Muscle layer of duodenum (tissue), 2 donors: ENCODE results near the gene CTDSP1.

Experiments used
- H3K27ac ChIP-seq: one replicate; pipeline ENCODE4 v1.7.0; 2013; ENCODE audit warnings: mild to moderate bottlenecking, low read length
- H3K27me3 ChIP-seq: one replicate; pipeline ENCODE4 v1.7.0; 2013; ENCODE audit warnings: low read depth, mild to moderate bottlenecking, control low read depth, low read length
- H3K36me3 ChIP-seq, 2 donors: one replicate each; pipeline ENCODE4 v1.7.0; 2013; ENCODE audit warnings: low read length in 2 of 2, control low read depth in 1 of 2, mild to moderate bottlenecking in 1 of 2; ENCODE audit not compliant: insufficient read depth in 2 of 2, control insufficient read depth in 1 of 2
- H3K4me1 ChIP-seq, 2 donors: one replicate each; pipeline ENCODE4 v1.7.0; 2013; ENCODE audit warnings: low read length in 2 of 2, mild to moderate bottlenecking in 2 of 2, control low read depth in 1 of 2, moderate library complexity in 1 of 2; ENCODE audit not compliant: insufficient read depth in 2 of 2, control insufficient read depth in 1 of 2
- H3K4me3 ChIP-seq, 2 donors: one replicate each; pipeline ENCODE4 v1.7.0; 2013; ENCODE audit warnings: low read length in 2 of 2, low read depth in 1 of 2, mild to moderate bottlenecking in 1 of 2
- H3K9me3 ChIP-seq, 2 donors: one replicate each; pipeline ENCODE4 v1.7.0; 2013; ENCODE audit warnings: low read length in 2 of 2, control low read depth in 1 of 2, mild to moderate bottlenecking in 1 of 2; ENCODE audit not compliant: control insufficient read depth in 1 of 2
- donor health status: healthy.

Gene CTDSP1

GRCh38 chr2:218395456-218395825, 4.2 kb upstream of the CTDSP1 start:
- H3K4me3 ChIP-seq, result peak overlapping the region; percentile 33 to 88
- H3K36me3 ChIP-seq, result peaks cover 0 to 3% of the 10 kb centered on the region in 2 donors

GRCh38 chr2:218395826-218396687, 3.6 kb upstream of the CTDSP1 start:
- Histone ChIP-seq H3K9me3 (no peaks in the 10 kb centered on the region), H3K27me3 (no peaks in the 10 kb centered on the region), H3K27ac (peak overlapping the region; percentile 93), H3K36me3 (peaks cover 0 to 3% of the 10 kb centered on the region in 2 donors), H3K4me3 (peak overlapping the region; percentile 82 to 88), H3K4me1 (peaks cover 0 to 13% of the 10 kb centered on the region in 2 donors)

More at GRCh38 chr2:218395456-218395825, 4.2 kb upstream of the CTDSP1 start:
- Histone ChIP-seq H3K27me3 (no peaks in the 10 kb centered on the region), H3K27ac (peak overlapping the region; percentile 60), H3K4me1 (peaks cover 0 to 12% of the 10 kb centered on the region in 2 donors), H3K9me3 (no peaks in the 10 kb centered on the region)

GRCh38 chr2:218396688-218397462, 2.8 kb upstream of the CTDSP1 start:
- H3K4me3 ChIP-seq, result peak overlapping the region; percentile 82 to 88
- peak overlapping the region; percentile 93 for H3K27ac ChIP-seq
- H3K9me3 ChIP-seq, result no peaks in the 10 kb centered on the region
- peaks cover 5 to 22% of the 10 kb centered on the region in 2 donors for H3K4me1 ChIP-seq
- no peaks in the 10 kb centered on the region for H3K27me3 ChIP-seq
- peaks cover 0 to 4% of the 10 kb centered on the region in 2 donors for H3K36me3 ChIP-seq

- peak overlapping the region; percentile 82 to 88 for H3K4me3 ChIP-seq
- H3K9me3 ChIP-seq, result no peaks in the 10 kb centered on the region
- peak overlapping the region; percentile 93 for H3K27ac ChIP-seq
- no peaks in the 10 kb centered on the region for H3K27me3 ChIP-seq
- peaks cover 0 to 10% of the 10 kb centered on the region in 2 donors for H3K36me3 ChIP-seq
- peaks cover 9 to 27% of the 10 kb centered on the region in 2 donors for H3K4me1 ChIP-seq
Observed at GRCh38 chr2:218397463-218397819, 2.2 kb upstream of the CTDSP1 start.

- Histone ChIP-seq H3K4me3 (peak overlapping the region; percentile 82 to 88), H3K36me3 (peaks cover 0 to 15% of the 10 kb centered on the region in 2 donors), H3K4me1 (peaks cover 9 to 32% of the 10 kb centered on the region in 2 donors)
Observed at GRCh38 chr2:218397820-218398436, 1.7 kb upstream of the CTDSP1 start.

GRCh38 chr2:218398437-218399390, 954 bp upstream of the CTDSP1 start:
- H3K27me3 ChIP-seq, result no peaks in the 10 kb centered on the region
- H3K27ac ChIP-seq, result peak overlapping the region; percentile 93
- H3K4me3 ChIP-seq, result peak overlapping the region; percentile 82 to 88
- peaks cover 9 to 37% of the 10 kb centered on the region in 2 donors for H3K4me1 ChIP-seq
- no peaks in the 10 kb centered on the region for H3K9me3 ChIP-seq
- peaks cover 1 to 23% of the 10 kb centered on the region in 2 donors for H3K36me3 ChIP-seq

More at GRCh38 chr2:218397820-218398436, 1.7 kb upstream of the CTDSP1 start:
- peak overlapping the region; percentile 93 for H3K27ac ChIP-seq
- H3K27me3 ChIP-seq, result no peaks in the 10 kb centered on the region
- no peaks in the 10 kb centered on the region for H3K9me3 ChIP-seq

GRCh38 chr2:218400167-218400929, 680 bp downstream of the CTDSP1 start:
- Histone ChIP-seq H3K36me3 (peaks cover 7 to 34% of the 10 kb centered on the region in 2 donors), H3K9me3 (no peaks in the 10 kb centered on the region), H3K4me3 (peak overlapping the region; percentile 55 to 88), H3K27ac (peak overlapping the region; percentile 84), H3K27me3 (no peaks in the 10 kb centered on the region), H3K4me1 (peaks cover 11 to 49% of the 10 kb centered on the region in 2 donors)

- Histone ChIP-seq H3K9me3 (no peaks in the 10 kb centered on the region), H3K27me3 (no peaks in the 10 kb centered on the region), H3K27ac (peak overlapping the region; percentile 16), H3K4me1 (peaks cover 15 to 56% of the 10 kb centered on the region in 2 donors), H3K36me3 (peaks cover 7 to 32% of the 10 kb centered on the region in 2 donors), H3K4me3 (peak overlapping the region; percentile 57 to 88)
Observed at GRCh38 chr2:218400930-218401881, 1.5 kb downstream of the CTDSP1 start.

GRCh38 chr2:218401890-218402289, 2.2 kb downstream of the CTDSP1 start:
- Histone ChIP-seq H3K27me3 (no peaks in the 10 kb centered on the region), H3K4me1 (peaks cover 17 to 58% of the 10 kb centered on the region in 2 donors), H3K27ac (peak overlapping the region; percentile 23), H3K36me3 (peaks cover 7 to 31% of the 10 kb centered on the region in 2 donors), H3K4me3 (peak overlapping the region in 1 of 2 donors; percentile 88), H3K9me3 (no peaks in the 10 kb centered on the region)
